HepG2 (cell line): ENCODE results near the gene MFAP2. TPM values are rescaled to one million over a fixed set of nuclear protein-coding genes. Genes with fewer than 3 reads are reported as not detected.
A peak's percentile ranks its signal among the peaks of the same experiment; 100 is the strongest.

Experiments used
- ATAC-seq: fragments of 200-7000 bp; cut with Tn5 transposase; 3 replicates; pipeline ENCODE4 v1.9.1; 2020; ENCODE audit warnings: mild to moderate bottlenecking, moderate library complexity
- BruUV-seq: library from RNA; stranded (reverse); fragments of 400-500 nt; replicated peaks from 2 replicates; lab custom pipeline; 2021; lab: Mats Ljungman, UMichigan
- CTCF ChIA-PET: fragments of 300-600 bp; formaldehyde crosslinking; extraction: SDS; loops from one replicate; lab custom pipeline; 2021; ENCODE audit warnings: low total read pairs, inconsistent platforms, low intra/inter-chr PET ratio; lab: Yijun Ruan, JAX
- POLR2A ChIA-PET: fragments of 350-600 bp; sonication (Branson Sonifier 250); formaldehyde crosslinking; loops from one replicate; lab custom pipeline; 2020; ENCODE audit warnings: antibody characterized with exemption, inconsistent platforms; lab: Yijun Ruan, JAX
- DNase-seq: peaks from one replicate; pipeline ENCODE4 v3.0.0-alpha.2; 2015; ENCODE audit warnings: low spot score
- FAIRE-seq: peaks from 3 replicates; lab custom pipeline; 2011; peaks lifted over from hg19 to GRCh38; lab: Jason Lieb, UNC
- H2AFZ ChIP-seq: one replicate; pipeline ENCODE4 v1.6.1; 2011; ENCODE audit warnings: low read length, inconsistent platforms
- H3K27ac ChIP-seq: fragments of 300-600 bp; 3 replicates; pipeline ENCODE4 v1.8.0; 2011; ENCODE audit warnings: mixed run types, mild to moderate bottlenecking, mixed read lengths, low read length, inconsistent platforms; ENCODE audit not compliant: insufficient read depth; ENCODE audit errors: extremely low read length
- H3K27me3 ChIP-seq, 2 experiments: fragments of 200-600 bp in 1 of 2; 2 replicates in 1 of 2; 3 replicates in 1 of 2; pipeline versions ENCODE4 v1.6.0 to v1.8.0; 2011; ENCODE audit warnings: low read length in 2 of 2, mild to moderate bottlenecking in 2 of 2, moderate library complexity in 2 of 2, inconsistent platforms in 1 of 2; ENCODE audit not compliant: insufficient read depth in 2 of 2, control insufficient read depth in 1 of 2
- H3K36me3 ChIP-seq, 2 experiments: fragments of 200-600 bp in 1 of 2; replicated peaks in 1 of 2; 2 replicates in 1 of 2; 3 replicates in 1 of 2; pipeline versions ENCODE4 v1.5.1 to v1.8.0; 2011; ENCODE audit warnings: low read length in 2 of 2, inconsistent platforms in 1 of 2; ENCODE audit not compliant: insufficient read depth in 2 of 2, control insufficient read depth in 1 of 2
- H3K4me1 ChIP-seq: 2 replicates; pipeline ENCODE4 v1.5.1; 2012; ENCODE audit warnings: low read length, inconsistent platforms; ENCODE audit not compliant: insufficient read depth
- H3K4me2 ChIP-seq: 2 replicates; pipeline ENCODE4 v1.6.0; 2011; ENCODE audit warnings: low read depth, low read length, inconsistent platforms
- H3K4me3 ChIP-seq, 3 experiments: fragments of 200-600 bp in 1 of 3; sonication (generic), shearing (Covaris generic) in 1 of 3; replicated peaks in 1 of 3; 2 replicates each; pipeline ENCODE4 v1.5.1; 2011 to 2016; ENCODE audit warnings: low read length in 3 of 3, inconsistent platforms in 2 of 3, low read depth in 2 of 3, mild to moderate bottlenecking in 2 of 3, control low read depth in 1 of 3, mixed read lengths in 1 of 3; ENCODE audit not compliant: insufficient read depth in 1 of 3
- H3K79me2 ChIP-seq: one replicate; pipeline ENCODE4 v1.6.1; 2011; ENCODE audit warnings: low read length, inconsistent platforms; ENCODE audit not compliant: insufficient read depth
- H3K9ac ChIP-seq: 2 replicates; pipeline ENCODE4 v1.6.0; 2011; ENCODE audit warnings: mild to moderate bottlenecking, low read depth, low read length, inconsistent platforms; ENCODE audit not compliant: insufficient read depth
- H3K9me3 ChIP-seq: 2 replicates; pipeline ENCODE4 v1.5.1; 2012; ENCODE audit warnings: mild to moderate bottlenecking, low read length
- H4K20me1 ChIP-seq: 2 replicates; pipeline ENCODE4 v1.6.0; 2011; ENCODE audit warnings: inconsistent platforms, mild to moderate bottlenecking, low read length, moderate library complexity; ENCODE audit not compliant: insufficient read depth
- CEBPG ChIP-seq: IDR thresholded peaks from 2 replicates; pipeline ENCODE4 v1.6.1; 2016
- ELF1 ChIP-seq: sonication (generic); formaldehyde crosslinking; IDR thresholded peaks from 2 replicates; pipeline ENCODE4 v1.4.0; 2020; ENCODE audit warnings: missing genetic modification reagents
- SNAPC2 ChIP-seq: sonication (generic); formaldehyde crosslinking; IDR thresholded peaks from 2 replicates; pipeline ENCODE4 v1.8.1; 2022; ENCODE audit warnings: mild to moderate bottlenecking, missing genetic modification reagents
- TBP ChIP-seq: sonication (generic); formaldehyde crosslinking; IDR thresholded peaks from 2 replicates; pipeline ENCODE4 v1.5.0; 2020; ENCODE audit warnings: missing genetic modification reagents
- U2AF2 ChIP-seq: fragments of 200-400 bp; formaldehyde crosslinking; IDR thresholded peaks from 2 replicates; pipeline ENCODE4 v1.6.1; 2017; ENCODE audit warnings: low read depth, mild to moderate bottlenecking, low read length
- ZKSCAN1 ChIP-seq: fragments of 150-350 bp; IDR thresholded peaks from 2 replicates; pipeline ENCODE4 v1.6.1; 2014; ENCODE audit warnings: low read length
- ZMAT3 ChIP-seq: sonication (generic); formaldehyde crosslinking; conservative IDR thresholded peaks from 2 replicates; pipeline ENCODE4 v1.7.0; 2021; ENCODE audit warnings: missing genetic modification reagents
- ZNF251 ChIP-seq: sonication (generic); formaldehyde crosslinking; IDR thresholded peaks from 2 replicates; pipeline ENCODE4 v1.9.0; 2021; ENCODE audit warnings: mild to moderate bottlenecking, missing genetic modification reagents
- ZNF329 ChIP-seq: sonication (generic); formaldehyde crosslinking; IDR thresholded peaks from 2 replicates; pipeline ENCODE4 v1.9.0; 2021; ENCODE audit warnings: low read depth, mild to moderate bottlenecking, missing genetic modification reagents
- ZNF629 ChIP-seq: sonication (generic); formaldehyde crosslinking; conservative IDR thresholded peaks from 2 replicates; pipeline ENCODE4 v1.5.0; 2020; ENCODE audit warnings: missing genetic modification reagents
- ZNF737 ChIP-seq: sonication (generic); formaldehyde crosslinking; IDR thresholded peaks from 2 replicates; pipeline ENCODE4 v1.5.0; 2020; ENCODE audit warnings: missing genetic modification reagents, mild to moderate bottlenecking, borderline replicate concordance
- WGBS: methylation state at CpG from one replicate; pipeline ENCODE4 v1.1.6; 2017; ENCODE audit warnings: low lambda C conversion rate; 5-methylcytosine and 5-hydroxymethylcytosine counted together
- in situ Hi-C: cut with HindIII; loops from 2 replicates; pipeline ENCODE4 v1.10.0; 2017; ENCODE audit warnings: low pct_unique_long_range_greater_than_20kb; ENCODE audit not compliant: extremely low pct_ligation_motif_present
- intact Hi-C: fragments of 100-400 bp; cut with micrococcal nuclease; formaldehyde crosslinking; loops from one replicate; pipeline ENCODE4 v1.10.0; 2022; ENCODE audit not compliant: unreplicated experiment
- polyA plus RNA-seq, 8 experiments: library from polyadenylated mRNA; depleted of rRNA in 3 of 8; stranded (reverse) in 7 of 8; unstranded in 1 of 8; fragments of >200 nt; fragmentation: Illumina TruSeq in 4 of 8; extraction: Trizol in 4 of 8; gene quantifications; 2 replicates each; pipeline versions ENCODE4 v1.2.1 to v1.2.3, GENCODE V29; 2011 to 2016; ENCODE audit warnings: low read depth in 4 of 8, missing spikeins in 1 of 8, mixed read lengths in 1 of 8; ENCODE audit not compliant: insufficient read depth in 1 of 8
- total RNA-seq, 5 experiments: library from RNA; depleted of rRNA; stranded (reverse); fragments of >200 nt; fragmentation: Illumina TruSeq; extraction: Trizol; gene quantifications; 2 replicates each; pipeline ENCODE4 v1.2.3, GENCODE V29; 2016; ENCODE audit warnings: low read depth in 1 of 5
- TF ChIP-seq, protein P1 (sequence below): sonication (generic); formaldehyde crosslinking; IDR thresholded peaks from 2 replicates; pipeline ENCODE4 v1.4.0; 2020; ENCODE audit warnings: low read depth, missing genetic modification reagents
- TF ChIP-seq, protein P2 (sequence below): sonication (generic); formaldehyde crosslinking; IDR thresholded peaks from 2 replicates; pipeline ENCODE4 v1.5.0; 2020; ENCODE audit warnings: missing genetic modification reagents, mild to moderate bottlenecking, borderline replicate concordance
- TF ChIP-seq, protein P3 (sequence below): sonication (generic); formaldehyde crosslinking; IDR thresholded peaks from 2 replicates; pipeline ENCODE4 v1.8.1; 2022; ENCODE audit warnings: mild to moderate bottlenecking, missing genetic modification reagents
- TF ChIP-seq, protein P4 (sequence below): IDR thresholded peaks from 2 replicates; pipeline ENCODE4 v1.4.0; 2020; ENCODE audit warnings: mild to moderate bottlenecking, missing genetic modification reagents

MFAP2 gene
- total and polyA plus RNA-seq, 2 of the 13 experiments (the other 11 are each of a cell fraction or from before 2014, with no cell fraction given): 1.1 to 1.4 TPM

DNA sequence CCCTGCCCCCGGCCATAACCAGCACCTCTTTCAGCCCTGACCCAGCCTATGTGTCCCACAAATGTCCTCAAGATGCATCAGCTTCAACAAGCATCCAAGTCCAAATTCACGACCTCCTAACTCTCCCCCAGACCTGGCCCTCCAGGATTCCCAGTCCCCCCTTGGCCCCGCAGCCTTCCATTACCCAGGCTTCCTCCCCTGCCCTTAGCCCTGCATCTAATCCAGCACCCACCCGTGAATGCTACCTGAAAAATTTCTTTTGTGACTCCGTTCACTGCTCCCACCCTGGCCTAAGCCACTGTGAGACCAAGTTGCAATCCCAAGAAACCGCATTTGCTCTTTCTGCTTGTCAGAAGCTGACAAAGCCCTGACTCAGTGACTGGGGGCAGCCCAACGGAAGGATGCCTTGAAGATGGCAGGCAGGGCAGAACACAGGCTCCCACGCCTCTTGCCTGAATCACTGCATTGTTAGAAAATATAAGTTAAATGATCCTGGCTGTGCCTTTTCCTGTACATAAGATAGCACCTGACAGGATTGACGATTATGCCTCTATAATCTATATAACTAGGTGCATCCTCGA, 939 bp upstream of the MFAP2 start:
- no peaks in the 10 kb centered on the region for H3K79me2 ChIP-seq
- H3K27ac ChIP-seq: no peak overlapping the region
- DNase-seq (no peak), FAIRE-seq (no peak), ATAC-seq (no peak)
- peaks cover 41% of the 10 kb centered on the region for H3K4me1 ChIP-seq
- H3K4me3 ChIP-seq: peak overlapping the region in 1 of 3 experiments; percentile 54; a peak in 1 of 6 replicates
- H3K4me2 ChIP-seq: no peak overlapping the region; the same call in 1 of the 2 replicates
- no peak overlapping the region for H3K9ac ChIP-seq
- no peaks in the 10 kb centered on the region for H4K20me1 ChIP-seq
- no peak overlapping the region for H2AFZ ChIP-seq
- H3K9me3 ChIP-seq: no peaks in the 10 kb centered on the region
- 41% methylated on average over 8 of the region's 10 CpGs for WGBS
- intact Hi-C loops (no loop called here), in situ Hi-C loops (no loop called here)
- H3K27me3 ChIP-seq: peaks cover 4 to 30% of the 10 kb centered on the region in 2 experiments; a peak in 3 of 5 replicates
- ChIA-PET CTCF (no interaction called here), POLR2A (no interaction called here)
- BruUV-seq: no TSS peak
- no peaks in the 10 kb centered on the region for H3K36me3 ChIP-seq
- TF ChIP-seq, protein P1, sequence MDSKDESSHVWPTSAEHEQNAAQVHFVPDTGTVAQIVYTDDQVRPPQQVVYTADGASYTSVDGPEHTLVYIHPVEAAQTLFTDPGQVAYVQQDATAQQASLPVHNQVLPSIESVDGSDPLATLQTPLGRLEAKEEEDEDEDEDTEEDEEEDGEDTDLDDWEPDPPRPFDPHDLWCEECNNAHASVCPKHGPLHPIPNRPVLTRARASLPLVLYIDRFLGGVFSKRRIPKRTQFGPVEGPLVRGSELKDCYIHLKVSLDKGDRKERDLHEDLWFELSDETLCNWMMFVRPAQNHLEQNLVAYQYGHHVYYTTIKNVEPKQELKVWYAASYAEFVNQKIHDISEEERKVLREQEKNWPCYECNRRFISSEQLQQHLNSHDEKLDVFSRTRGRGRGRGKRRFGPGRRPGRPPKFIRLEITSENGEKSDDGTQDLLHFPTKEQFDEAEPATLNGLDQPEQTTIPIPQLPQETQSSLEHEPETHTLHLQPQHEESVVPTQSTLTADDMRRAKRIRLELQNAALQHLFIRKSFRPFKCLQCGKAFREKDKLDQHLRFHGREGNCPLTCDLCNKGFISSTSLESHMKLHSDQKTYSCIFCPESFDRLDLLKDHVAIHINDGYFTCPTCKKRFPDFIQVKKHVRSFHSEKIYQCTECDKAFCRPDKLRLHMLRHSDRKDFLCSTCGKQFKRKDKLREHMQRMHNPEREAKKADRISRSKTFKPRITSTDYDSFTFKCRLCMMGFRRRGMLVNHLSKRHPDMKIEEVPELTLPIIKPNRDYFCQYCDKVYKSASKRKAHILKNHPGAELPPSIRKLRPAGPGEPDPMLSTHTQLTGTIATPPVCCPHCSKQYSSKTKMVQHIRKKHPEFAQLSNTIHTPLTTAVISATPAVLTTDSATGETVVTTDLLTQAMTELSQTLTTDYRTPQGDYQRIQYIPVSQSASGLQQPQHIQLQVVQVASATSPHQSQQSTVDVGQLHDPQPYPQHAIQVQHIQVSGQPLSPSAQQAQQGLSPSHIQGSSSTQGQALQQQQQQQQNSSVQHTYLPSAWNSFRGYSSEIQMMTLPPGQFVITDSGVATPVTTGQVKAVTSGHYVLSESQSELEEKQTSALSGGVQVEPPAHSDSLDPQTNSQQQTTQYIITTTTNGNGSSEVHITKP (CRISPR knock-in tag): no peak
- TF ChIP-seq ZMAT3 (no peak), ZNF329 (CRISPR knock-in tag) (no peak), SNAPC2 (CRISPR knock-in tag) (no peak), ZNF737 (CRISPR knock-in tag) (no peak), ZKSCAN1 (no peak), TBP (CRISPR knock-in tag) (no peak), ELF1 (no peak), CEBPG (CRISPR knock-in tag) (no peak), ZNF629 (CRISPR knock-in tag) (no peak), U2AF2 (no peak), ZNF251 (CRISPR knock-in tag) (no peak)
- TF ChIP-seq, protein P2, sequence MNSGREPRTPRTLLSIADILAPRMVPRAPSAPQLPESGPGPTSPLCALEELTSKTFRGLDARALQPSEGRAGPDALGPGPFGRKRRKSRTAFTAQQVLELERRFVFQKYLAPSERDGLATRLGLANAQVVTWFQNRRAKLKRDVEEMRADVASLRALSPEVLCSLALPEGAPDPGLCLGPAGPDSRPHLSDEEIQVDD (CRISPR knock-in tag): no peak
- TF ChIP-seq, protein P3, sequence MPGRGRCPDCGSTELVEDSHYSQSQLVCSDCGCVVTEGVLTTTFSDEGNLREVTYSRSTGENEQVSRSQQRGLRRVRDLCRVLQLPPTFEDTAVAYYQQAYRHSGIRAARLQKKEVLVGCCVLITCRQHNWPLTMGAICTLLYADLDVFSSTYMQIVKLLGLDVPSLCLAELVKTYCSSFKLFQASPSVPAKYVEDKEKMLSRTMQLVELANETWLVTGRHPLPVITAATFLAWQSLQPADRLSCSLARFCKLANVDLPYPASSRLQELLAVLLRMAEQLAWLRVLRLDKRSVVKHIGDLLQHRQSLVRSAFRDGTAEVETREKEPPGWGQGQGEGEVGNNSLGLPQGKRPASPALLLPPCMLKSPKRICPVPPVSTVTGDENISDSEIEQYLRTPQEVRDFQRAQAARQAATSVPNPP: no peak
- TF ChIP-seq, protein P4, sequence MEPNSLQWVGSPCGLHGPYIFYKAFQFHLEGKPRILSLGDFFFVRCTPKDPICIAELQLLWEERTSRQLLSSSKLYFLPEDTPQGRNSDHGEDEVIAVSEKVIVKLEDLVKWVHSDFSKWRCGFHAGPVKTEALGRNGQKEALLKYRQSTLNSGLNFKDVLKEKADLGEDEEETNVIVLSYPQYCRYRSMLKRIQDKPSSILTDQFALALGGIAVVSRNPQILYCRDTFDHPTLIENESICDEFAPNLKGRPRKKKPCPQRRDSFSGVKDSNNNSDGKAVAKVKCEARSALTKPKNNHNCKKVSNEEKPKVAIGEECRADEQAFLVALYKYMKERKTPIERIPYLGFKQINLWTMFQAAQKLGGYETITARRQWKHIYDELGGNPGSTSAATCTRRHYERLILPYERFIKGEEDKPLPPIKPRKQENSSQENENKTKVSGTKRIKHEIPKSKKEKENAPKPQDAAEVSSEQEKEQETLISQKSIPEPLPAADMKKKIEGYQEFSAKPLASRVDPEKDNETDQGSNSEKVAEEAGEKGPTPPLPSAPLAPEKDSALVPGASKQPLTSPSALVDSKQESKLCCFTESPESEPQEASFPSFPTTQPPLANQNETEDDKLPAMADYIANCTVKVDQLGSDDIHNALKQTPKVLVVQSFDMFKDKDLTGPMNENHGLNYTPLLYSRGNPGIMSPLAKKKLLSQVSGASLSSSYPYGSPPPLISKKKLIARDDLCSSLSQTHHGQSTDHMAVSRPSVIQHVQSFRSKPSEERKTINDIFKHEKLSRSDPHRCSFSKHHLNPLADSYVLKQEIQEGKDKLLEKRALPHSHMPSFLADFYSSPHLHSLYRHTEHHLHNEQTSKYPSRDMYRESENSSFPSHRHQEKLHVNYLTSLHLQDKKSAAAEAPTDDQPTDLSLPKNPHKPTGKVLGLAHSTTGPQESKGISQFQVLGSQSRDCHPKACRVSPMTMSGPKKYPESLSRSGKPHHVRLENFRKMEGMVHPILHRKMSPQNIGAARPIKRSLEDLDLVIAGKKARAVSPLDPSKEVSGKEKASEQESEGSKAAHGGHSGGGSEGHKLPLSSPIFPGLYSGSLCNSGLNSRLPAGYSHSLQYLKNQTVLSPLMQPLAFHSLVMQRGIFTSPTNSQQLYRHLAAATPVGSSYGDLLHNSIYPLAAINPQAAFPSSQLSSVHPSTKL: no peak
